HK-2 (cell line): ENCODE measurements around the gene KIF18B.

ENCODE experiments used
- DNase-seq: peaks from one replicate; pipeline ENCODE4 v3.0.0-alpha.2; 2018; ENCODE audit not compliant: unreplicated experiment

KIF18B gene

GRCh38 chr17:44935116-44935515, 12.5 kb downstream of the KIF18B start:
- DNase-seq, result no peak

GRCh38 chr17:44934745-44935105, 12.8 kb downstream of the KIF18B start:
- DNase-seq, result no peak

GRCh38 chr17:44933824-44934744, 13.5 kb downstream of the KIF18B start:
- no peak for DNase-seq

- no peak for DNase-seq
These were observed 14.8 kb downstream of the KIF18B start for GRCh38 chr17:44932787-44933097.

DNA sequence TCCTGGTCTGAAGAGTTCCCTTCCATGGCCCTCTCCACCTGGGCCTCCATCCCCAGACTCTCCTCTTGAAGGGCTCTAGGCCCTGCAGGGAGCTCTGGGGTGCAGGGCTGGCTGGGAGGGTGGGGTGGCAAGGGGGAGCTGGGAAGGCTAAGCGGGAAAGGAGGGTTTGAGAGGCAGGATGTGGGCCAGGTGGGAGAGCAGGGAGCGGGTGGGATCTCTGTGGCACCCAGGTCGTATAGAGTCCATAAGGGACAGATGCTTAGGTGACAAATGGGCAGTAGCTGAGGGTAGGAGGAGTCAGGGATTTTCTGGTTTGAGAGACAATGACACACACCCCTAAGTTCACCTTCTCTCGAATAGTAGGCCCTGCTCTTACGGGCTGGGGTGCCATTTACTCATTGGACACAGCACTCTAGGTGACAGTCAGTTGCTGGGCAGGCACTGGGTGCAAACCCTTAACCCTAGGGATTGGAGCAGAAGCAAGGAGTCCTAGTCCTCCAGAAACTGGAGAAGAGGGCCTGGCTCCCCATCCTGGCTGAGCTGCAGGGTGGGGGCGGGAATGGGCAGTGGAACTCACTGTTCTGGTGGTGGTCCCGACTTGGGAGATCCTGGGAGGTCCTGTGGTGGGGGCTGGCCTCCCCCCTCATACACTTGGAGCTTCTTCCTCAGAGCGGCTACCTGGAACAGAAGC, 15.3 kb downstream of the KIF18B start:
- no peak for DNase-seq

DNA sequence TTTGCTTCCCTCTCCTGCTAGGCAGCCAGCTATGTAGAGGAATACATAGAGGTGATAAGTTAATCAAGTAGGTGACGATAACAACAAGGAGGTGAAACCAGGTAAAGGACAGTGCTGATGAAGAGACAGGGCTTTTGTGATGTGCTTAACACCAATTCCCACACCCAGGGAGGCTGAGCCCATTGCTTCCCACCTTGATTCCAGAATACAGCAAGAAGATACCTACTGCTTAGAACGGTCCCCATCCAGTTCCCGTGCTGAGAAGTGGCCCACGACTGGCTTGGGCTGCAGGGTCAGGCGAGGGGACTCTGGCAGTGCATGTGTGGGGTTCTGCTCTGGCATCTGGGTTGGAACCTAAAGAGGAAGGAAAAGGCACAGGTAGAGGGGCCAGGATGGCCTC, 16.2 kb downstream of the KIF18B start:
- no peak for DNase-seq

GRCh38 chr17:44930667-44931066, 16.9 kb downstream of the KIF18B start:
- DNase-seq, result no peak

DNA sequence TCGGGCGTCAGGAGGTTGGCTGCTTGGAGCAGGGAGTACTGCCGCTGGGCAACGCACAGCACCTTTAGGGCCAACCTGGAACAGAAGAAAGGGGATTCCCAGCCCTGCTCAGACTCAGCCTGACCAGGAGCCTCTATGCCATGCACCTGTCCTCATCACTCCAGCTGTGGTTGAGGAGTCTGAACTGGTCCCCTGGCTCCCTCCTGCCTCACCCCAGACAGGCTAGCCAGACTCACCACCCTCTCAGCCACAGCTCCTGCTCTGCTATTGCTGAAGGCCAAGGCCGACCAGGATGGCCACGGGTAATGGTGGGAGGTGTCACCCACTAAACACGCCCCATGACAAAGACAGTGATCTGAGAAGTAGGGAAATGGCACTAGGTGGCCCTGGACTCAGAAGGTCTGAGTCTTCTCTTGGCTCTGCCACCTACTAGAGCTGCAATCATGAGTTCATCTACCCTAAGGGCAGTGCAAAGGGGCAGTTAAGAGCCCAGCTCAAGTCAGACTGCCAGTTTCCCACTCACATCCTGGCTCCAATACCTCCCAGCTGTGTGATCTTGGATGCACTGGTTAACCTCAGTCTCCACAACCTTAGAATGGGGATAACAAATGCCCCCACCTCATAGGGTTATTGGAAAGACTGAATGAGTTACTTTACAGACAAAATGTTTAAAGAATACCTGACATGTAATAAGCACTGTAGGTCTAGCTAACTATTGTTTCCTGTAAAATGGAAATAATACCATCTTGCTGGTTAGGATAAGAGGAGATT, 18.4 kb downstream of the KIF18B start:
- no peak for DNase-seq

DNA sequence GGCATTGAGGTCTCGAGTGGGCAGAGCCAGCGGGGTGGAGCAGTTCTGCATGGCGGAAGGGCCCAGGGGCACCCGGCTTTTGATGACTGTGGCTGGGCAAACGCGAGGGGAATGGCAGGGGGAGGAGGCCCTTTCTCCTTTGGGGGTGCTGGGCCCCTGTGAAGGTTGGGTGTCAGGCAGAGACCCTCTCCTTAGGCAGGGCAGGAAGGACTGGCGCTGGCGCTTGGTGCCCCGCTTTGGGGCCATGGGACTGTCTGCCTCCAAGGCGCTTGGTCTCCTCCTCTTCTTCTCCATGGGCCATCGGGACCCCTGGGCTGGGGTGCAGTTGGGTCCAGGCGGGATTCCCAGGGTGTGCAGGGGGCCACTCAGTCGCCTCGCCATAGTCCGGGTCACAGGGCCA, 19.4 kb downstream of the KIF18B start:
- DNase-seq, result no peak

DNA sequence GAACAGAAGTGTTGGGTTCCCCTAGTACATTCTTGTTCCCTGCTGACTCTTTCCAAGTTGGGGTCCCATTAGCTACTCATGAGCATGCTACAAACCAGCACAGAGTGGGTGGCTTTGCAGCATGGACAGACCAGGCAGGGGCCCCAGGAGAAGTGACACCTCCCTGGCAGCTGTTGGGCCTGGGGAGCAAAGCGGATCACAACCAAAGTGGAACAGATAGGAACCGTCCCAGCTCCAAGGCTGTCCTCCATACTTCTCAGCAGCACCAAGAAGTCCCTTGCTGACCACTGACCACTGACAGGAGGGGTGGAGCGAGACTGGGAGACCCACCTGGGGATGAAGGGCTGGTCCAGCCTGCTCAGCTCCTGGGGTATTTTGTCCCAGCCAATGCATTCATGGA, 19.9 kb downstream of the KIF18B start:
- DNase-seq, result no peak

- DNase-seq, result no peak
These were observed 20.6 kb downstream of the KIF18B start for GRCh38 chr17:44926821-44927525.

DNA sequence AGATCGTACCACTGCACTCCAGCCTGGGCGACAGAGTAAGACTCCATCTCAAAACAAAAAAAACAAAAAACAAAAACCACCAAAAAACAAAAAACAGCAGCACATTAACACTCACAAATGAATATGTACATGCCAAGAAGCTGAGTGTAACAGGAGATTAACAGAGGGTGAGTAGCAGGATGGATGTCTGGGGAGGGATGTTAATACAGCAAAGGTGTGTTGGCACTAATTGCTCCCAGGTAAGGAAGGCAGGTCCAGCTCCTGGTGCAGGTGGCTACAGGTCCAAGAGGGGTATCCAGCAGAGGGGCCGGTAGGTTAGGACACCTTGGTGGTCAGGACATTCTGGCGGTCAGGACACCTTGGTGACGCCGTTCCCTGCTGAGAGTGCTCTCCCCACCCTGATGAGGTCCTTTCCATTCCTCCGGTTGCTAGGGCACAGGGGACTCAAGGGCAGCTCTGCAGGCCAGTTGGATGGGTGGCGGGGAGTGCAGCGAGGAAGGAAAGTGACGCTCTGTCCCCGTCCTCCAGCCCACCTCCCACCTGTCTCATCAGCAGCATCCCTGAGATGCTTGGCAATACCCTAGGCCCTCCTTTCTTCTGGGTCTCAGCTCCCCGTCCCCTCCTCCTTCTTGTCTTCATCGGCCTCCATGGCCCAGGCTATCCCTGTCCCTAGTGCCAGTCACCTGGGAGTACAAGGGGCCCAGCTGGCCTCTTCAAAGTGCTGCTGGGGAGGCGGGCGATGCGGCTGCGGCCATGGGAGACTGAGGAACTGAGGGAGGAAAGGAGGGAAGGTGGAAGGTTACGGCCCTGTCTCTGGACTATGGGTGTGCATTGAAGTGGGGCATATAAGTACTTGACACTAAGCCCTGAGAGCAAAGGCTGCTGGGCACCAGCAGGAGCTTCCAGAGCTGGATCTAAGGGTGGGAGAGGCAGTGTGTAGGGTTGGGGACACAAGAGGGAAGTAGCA, 21.6 kb downstream of the KIF18B start:
- no peak for DNase-seq

DNA sequence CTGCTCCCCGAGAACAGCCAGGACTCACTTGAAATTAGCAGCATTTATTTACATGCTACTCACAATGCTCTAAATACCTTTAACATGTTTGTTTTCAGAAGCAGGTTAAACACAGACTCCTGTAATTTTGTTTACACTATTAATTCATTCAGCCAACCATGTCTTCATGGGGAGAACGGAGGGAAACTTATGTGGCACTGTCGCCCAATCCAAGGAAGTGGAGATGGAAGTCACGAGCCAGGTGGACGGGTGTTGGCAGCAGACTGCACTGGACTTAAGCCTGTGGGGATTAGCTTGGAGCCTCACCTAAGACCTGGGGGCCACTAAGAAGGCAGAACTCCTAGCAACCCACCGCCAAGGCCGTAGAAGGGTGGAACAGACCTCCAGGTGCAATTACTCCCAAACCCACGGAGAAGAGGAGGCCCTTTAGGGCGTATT, 23.4 kb downstream of the KIF18B start:
- no peak for DNase-seq

DNA sequence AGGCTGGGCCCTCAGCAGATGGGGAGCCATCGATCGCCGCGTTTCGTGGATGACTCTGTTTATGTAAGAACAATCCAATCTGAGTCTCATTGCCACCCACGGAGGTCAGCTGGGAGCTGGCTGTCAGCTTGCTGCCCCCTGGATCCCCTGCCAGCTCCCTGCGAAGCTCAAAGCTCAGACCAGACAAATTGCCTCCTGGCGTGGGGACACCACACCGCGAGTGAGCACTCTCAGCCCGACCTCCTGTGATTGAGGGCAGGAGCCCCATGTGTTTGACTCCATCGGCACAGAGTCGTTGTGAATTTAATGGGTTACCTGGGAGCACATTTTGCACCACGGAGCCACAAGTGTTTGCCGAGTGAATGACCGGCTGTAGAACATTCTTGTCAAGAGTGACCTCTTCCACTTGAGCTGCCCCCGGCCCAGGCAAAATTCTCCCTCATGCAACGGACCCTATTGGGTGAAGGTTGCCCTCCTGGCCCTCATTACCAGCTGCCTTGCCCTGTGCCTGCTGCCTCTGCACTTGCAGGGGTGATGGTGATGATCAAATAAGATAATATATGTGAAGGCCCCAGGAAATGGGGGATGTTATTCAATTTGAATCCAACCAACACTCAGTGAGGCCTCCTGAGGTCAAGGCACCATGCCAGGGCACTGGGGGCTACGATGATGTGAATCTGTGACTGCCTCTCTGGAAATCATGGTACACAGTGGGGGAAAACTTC, 24.7 kb downstream of the KIF18B start:
- DNase-seq, result no peak

DNA sequence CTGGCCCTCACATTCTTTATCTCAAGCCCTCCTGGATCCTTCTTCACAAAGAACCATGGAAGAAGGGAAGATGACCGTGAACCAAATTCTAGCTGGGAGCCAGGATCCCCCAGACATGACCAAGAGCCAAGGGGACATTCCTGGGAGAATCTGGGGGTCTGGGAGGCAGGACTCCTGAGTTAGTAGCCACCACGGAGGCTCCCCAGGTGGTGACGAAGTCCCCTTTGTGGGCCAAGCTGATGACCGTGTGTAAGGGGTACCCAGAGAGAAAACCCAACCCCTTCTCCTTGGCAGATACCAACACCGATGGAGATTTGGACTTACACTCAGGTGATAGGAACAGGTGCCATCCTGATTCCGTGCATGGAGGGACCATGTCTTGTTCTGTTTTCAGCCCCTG, 25.4 kb downstream of the KIF18B start:
- DNase-seq, result no peak

- DNase-seq, result peak; percentile 0
These were observed 26.3 kb downstream of the KIF18B start for GRCh38 chr17:44921122-44921882.

DNA sequence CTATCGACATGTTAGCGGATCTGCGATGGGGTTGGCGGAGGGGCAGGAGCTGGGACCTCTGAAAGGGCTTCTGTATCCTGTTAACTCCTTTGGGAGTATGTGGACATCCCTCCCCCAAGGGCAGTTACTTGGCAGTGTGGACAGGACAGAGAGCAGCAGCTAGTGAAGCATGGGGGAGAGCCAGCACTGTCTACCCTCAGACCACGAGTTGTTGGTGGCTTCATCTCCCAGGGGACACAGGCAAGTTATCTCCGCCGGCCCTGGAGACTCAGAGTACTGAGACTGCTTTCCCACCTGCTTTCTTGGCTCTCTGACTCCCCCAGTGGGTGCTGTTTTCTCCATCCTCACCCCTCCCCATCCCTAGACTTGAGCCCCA, 27.0 kb downstream of the KIF18B start:
- DNase-seq, result peak; percentile 2

DNA sequence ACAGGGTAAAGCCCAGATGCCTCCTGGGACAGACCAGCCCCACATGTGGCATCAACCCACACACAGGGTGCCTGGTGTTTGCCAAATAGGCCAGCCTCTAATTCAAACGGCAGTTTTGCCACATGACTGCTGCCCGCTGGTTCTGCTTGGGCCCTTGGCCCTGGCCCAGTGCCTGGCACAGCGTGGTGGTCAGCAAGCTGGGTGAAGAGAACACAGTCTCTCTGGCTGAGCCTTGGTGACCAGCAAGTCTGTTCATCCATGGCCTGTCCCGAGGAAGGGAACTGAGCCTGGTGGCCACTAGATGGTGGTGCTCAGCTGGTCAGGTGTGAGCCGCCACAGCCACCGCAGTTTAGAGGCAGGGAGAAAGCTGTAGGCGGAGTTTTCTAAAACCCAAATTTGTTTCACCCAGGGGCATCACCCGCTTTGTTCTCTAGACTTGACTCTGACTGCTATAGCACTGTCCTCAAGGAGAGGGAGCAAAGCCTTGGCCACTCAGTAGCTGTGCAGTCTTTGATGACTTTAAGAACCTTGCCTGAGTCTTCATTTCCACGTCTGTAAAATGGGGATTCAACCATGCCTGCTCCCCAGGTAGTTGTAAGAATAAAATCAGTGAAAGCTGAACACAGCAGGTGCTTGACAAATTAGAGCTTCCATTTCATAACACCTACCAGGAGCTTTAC, 27.5 kb downstream of the KIF18B start:
- peak; percentile 74 for DNase-seq

DNA sequence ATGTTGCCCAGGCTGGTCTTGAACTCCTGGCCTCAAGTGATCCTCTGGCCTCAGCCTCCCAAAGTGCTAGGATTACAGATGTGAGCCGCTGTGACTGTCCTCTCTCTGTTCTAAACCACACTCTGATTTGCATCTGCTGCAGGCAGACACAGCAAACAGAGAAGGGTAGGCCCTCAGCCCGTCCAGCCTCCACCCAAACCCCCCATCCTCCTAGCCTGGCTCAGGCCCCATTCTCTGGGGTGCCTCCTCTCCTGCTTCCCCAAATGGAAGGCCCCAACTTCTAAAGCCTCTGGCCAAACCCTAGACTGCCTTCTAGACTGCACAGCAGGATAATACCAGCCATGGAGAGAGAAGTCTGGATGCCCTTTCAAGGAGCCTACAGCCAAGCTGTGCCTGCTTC, 28.2 kb downstream of the KIF18B start:
- DNase-seq, result no peak
